ENCODE results near the gene HLA-DPB1. TPM values are rescaled to one million over a fixed set of nuclear protein-coding genes. Genes with fewer than 3 reads are reported as not detected.

Gene HLA-DPB1
- total RNA-seq, 1 donor from 2014 or later, result 34.1 TPM

DNA sequence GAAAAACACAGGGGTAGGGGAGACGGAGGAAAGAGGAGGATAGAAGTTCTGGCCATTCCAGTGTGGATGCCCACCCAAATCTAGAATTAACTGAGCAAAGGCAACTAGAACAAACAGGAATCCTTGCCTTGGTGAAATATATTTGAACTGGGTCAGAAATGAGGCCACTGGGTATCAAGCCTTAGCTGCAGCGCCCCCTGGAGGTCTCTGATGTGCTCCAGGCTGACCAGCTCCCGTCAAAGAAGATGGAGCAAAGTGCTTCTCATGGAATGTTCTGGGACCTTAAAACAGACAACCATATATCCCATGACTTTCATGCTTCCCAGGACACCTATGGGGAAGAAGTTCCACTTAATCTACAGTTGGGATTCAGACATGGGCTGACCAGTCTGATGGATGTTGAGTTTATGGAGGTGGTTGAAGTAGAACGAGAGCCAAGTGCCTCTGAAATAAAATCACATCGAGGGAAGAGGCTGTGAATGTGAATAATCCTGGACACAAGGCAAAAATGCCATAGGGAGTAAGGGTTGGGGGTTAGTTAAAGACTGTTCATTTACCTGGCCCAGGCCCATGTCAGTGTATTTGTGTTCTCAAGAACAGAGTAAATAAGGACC is 50.4 kb downstream of the HLA-DPB1 start:
- Histone ChIP-seq H3K4me1 (no peaks in the 10 kb centered on the region), H3K27me3 (ENCODE audit: low read depth) (peaks cover 24% of the 10 kb centered on the region), H3K9me3 (replicated peaks) (peaks cover 14% of the 10 kb centered on the region), H3K36me3 (no peaks in the 10 kb centered on the region), H3K27ac (replicated peaks) (no peak overlapping the region), H3K4me3 (no peak overlapping the region)
- TF ChIP-seq, protein P1, sequence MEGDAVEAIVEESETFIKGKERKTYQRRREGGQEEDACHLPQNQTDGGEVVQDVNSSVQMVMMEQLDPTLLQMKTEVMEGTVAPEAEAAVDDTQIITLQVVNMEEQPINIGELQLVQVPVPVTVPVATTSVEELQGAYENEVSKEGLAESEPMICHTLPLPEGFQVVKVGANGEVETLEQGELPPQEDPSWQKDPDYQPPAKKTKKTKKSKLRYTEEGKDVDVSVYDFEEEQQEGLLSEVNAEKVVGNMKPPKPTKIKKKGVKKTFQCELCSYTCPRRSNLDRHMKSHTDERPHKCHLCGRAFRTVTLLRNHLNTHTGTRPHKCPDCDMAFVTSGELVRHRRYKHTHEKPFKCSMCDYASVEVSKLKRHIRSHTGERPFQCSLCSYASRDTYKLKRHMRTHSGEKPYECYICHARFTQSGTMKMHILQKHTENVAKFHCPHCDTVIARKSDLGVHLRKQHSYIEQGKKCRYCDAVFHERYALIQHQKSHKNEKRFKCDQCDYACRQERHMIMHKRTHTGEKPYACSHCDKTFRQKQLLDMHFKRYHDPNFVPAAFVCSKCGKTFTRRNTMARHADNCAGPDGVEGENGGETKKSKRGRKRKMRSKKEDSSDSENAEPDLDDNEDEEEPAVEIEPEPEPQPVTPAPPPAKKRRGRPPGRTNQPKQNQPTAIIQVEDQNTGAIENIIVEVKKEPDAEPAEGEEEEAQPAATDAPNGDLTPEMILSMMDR (IDR thresholded peaks at IDR 0.05; ENCODE audit: borderline replicate concordance), result peak; percentile 77
- DNase-seq, result peak; percentile 73
- intact Hi-C loops (cut with micrococcal nuclease), result no loop called here

DNA sequence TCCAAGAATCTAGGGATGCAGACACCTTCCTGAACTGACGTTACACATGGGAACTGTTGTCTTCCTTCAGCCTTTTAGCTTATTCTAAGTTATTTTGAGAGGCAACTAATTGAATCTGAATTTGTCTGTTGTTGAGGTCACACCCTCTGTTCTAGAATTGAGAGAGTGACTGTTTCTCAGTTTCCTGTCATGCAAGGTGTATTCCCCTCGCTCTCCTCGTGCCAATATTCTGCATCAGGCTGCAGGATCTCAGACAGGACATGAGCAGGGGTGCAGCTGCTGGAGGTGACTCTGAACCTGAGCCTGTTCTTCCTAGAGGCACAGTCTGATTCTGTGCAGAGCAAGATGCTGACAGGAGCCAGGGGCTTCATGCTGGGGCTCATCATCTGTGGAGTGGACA is 52.5 kb downstream of the HLA-DPB1 start:
- H3K36me3 ChIP-seq, result no peaks in the 10 kb centered on the region
- intact Hi-C loops (cut with micrococcal nuclease), result no loop called here
- DNase-seq, result no peak

DNA sequence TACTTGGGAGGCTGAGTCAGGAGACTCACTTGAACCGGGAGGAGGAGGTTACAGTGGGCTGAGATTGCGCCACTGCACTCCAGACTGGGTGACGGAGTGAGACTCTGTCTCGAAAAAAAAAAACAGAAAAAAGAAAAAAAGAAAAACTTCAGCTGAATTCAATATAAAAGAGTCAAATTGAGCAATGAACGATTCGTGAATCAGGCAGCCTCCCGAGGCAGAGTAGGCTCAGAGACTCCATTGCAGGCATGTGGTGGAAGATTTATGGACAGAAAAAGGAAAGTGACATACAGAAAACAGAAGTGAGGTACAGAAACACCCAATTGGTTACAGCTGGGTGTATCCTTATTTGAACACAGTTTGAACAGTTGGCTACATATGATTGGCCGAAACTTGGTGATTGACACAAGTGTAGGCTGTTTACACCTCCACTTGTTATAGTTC is 56.3 kb downstream of the HLA-DPB1 start:
- Histone ChIP-seq H3K27ac (replicated peaks) (no peak overlapping the region), H3K27me3 (ENCODE audit: low read depth) (peaks cover 46% of the 10 kb centered on the region), H3K9me3 (replicated peaks) (no peaks in the 10 kb centered on the region), H3K4me3 (no peak overlapping the region), H3K4me1 (no peaks in the 10 kb centered on the region), H3K36me3 (no peaks in the 10 kb centered on the region)
- intact Hi-C loops (cut with micrococcal nuclease), result no loop called here
- TF ChIP-seq, protein P1 (IDR thresholded peaks at IDR 0.05; ENCODE audit: borderline replicate concordance), result no peak
- no peak for DNase-seq

More for the DNA sequence above, 52.5 kb downstream of the HLA-DPB1 start:
- no peaks in the 10 kb centered on the region for H3K4me1 ChIP-seq
- H3K27me3 ChIP-seq (ENCODE audit: low read depth), result peaks cover 30% of the 10 kb centered on the region
- H3K27ac ChIP-seq (replicated peaks), result no peak overlapping the region
- peaks cover 13% of the 10 kb centered on the region for H3K9me3 ChIP-seq (replicated peaks)
- TF ChIP-seq, protein P1 (IDR thresholded peaks at IDR 0.05; ENCODE audit: borderline replicate concordance), result no peak
- no peak overlapping the region for H3K4me3 ChIP-seq

DNA sequence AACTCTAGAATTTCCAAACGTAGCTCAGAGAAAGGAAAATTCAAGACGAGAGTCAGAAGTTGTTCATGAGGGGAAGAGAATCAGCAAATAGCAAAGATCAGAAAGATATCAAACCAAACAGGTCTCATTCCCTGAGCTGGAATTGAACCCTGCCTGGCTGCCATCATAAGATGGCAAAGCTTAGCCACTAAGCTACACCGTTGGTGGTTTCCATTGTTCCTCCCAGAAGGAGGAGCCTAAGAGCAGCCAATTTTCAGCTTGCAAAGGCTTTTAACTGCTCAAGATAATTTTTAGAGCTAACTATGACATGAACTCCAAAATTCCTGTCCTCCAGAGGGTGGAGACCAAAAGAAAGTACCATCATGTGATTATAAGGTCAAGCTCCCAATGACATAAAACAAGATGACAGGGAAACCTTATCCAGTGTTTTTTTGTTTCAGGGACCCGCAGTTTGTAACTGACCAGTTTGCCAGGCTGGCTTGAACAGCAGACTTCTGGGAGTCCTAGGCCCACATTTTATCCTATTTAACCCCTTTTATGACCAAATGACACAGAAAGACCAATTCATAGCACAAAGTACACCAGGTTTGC is 60.6 kb downstream of the HLA-DPB1 start:
- H3K27ac ChIP-seq (replicated peaks), result no peak overlapping the region
- H3K4me1 ChIP-seq, result no peaks in the 10 kb centered on the region
- no peak for DNase-seq
- H3K4me3 ChIP-seq, result no peak overlapping the region
- peaks cover 57% of the 10 kb centered on the region for H3K27me3 ChIP-seq (ENCODE audit: low read depth)
- H3K36me3 ChIP-seq, result no peaks in the 10 kb centered on the region
- intact Hi-C loops (cut with micrococcal nuclease), result no loop called here
- TF ChIP-seq, protein P1 (IDR thresholded peaks at IDR 0.05; ENCODE audit: borderline replicate concordance), result no peak
- no peaks in the 10 kb centered on the region for H3K9me3 ChIP-seq (replicated peaks)

Other genes starting within 250 kb of the HLA-DPB1 start
- 22.4 TPM for gene TAP2, start 237.3 kb upstream of the HLA-DPB1 start, total RNA-seq
- gene PSMB8, start 231.9 kb upstream of the HLA-DPB1 start, total RNA-seq, result 13.2 TPM
- 15.5 TPM for gene TAP1, start 222.3 kb upstream of the HLA-DPB1 start, total RNA-seq
- gene PSMB9, start 221.8 kb upstream of the HLA-DPB1 start, total RNA-seq, result 13.4 TPM
- gene HLA-DMB, start 135.0 kb upstream of the HLA-DPB1 start, total RNA-seq, result 9.1 TPM
- 15.8 TPM for gene HLA-DMA, start 122.9 kb upstream of the HLA-DPB1 start, total RNA-seq
- 63.4 TPM for gene BRD2, start 107.4 kb upstream of the HLA-DPB1 start, total RNA-seq
- 1.8 TPM for gene HLA-DOA, start 66.4 kb upstream of the HLA-DPB1 start, total RNA-seq
- gene HLA-DPA1, start 2.3 kb upstream of the HLA-DPB1 start, total RNA-seq, result 28.8 TPM
- 1.3 TPM for gene COL11A2, start 116.5 kb downstream of the HLA-DPB1 start, total RNA-seq
- gene RXRB, start 124.7 kb downstream of the HLA-DPB1 start, total RNA-seq, result 40.3 TPM
- 50.5 TPM for gene SLC39A7, start 124.9 kb downstream of the HLA-DPB1 start, total RNA-seq
- gene HSD17B8, start 128.7 kb downstream of the HLA-DPB1 start, total RNA-seq, result 18.2 TPM
- 28.4 TPM for gene RING1, start 132.5 kb downstream of the HLA-DPB1 start, total RNA-seq
- 35.1 TPM for gene VPS52, start 195.9 kb downstream of the HLA-DPB1 start, total RNA-seq
- gene RPS18, start 196.1 kb downstream of the HLA-DPB1 start, total RNA-seq, result 950 TPM
- 7.5 TPM for gene B3GALT4, start 201.1 kb downstream of the HLA-DPB1 start, total RNA-seq
- gene WDR46, start 213.2 kb downstream of the HLA-DPB1 start, total RNA-seq, result 13.3 TPM
- 47.8 TPM for gene PFDN6, start 213.6 kb downstream of the HLA-DPB1 start, total RNA-seq
- gene RGL2, start 223.0 kb downstream of the HLA-DPB1 start, total RNA-seq, result 59.4 TPM
- gene TAPBP, start 238.1 kb downstream of the HLA-DPB1 start, total RNA-seq, result 92.3 TPM
- gene ZBTB22, start 241.8 kb downstream of the HLA-DPB1 start, total RNA-seq, result 13.3 TPM
- 17.7 TPM for gene DAXX, start 247.0 kb downstream of the HLA-DPB1 start, total RNA-seq